Muscle layer of duodenum (tissue), 2 donors: ENCODE results near the gene DOCK2.
A peak's percentile ranks its signal among the peaks of the same experiment; 100 is the strongest.
"Not testable (repeated sequence)": the region's sequence is repeated elsewhere in the genome, so short reads cannot be mapped to it uniquely, and the experiment has no call there.

Experiments
- H3K27ac ChIP-seq: one replicate; pipeline ENCODE4 v1.7.0; 2013; ENCODE audit warnings: mild to moderate bottlenecking, low read length
- H3K27me3 ChIP-seq: one replicate; pipeline ENCODE4 v1.7.0; 2013; ENCODE audit warnings: low read depth, mild to moderate bottlenecking, control low read depth, low read length
- H3K36me3 ChIP-seq, 2 donors: one replicate each; pipeline ENCODE4 v1.7.0; 2013; ENCODE audit warnings: low read length in 2 of 2, control low read depth in 1 of 2, mild to moderate bottlenecking in 1 of 2; ENCODE audit not compliant: insufficient read depth in 2 of 2, control insufficient read depth in 1 of 2
- H3K4me1 ChIP-seq, 2 donors: one replicate each; pipeline ENCODE4 v1.7.0; 2013; ENCODE audit warnings: low read length in 2 of 2, mild to moderate bottlenecking in 2 of 2, control low read depth in 1 of 2, moderate library complexity in 1 of 2; ENCODE audit not compliant: insufficient read depth in 2 of 2, control insufficient read depth in 1 of 2
- H3K4me3 ChIP-seq, 2 donors: one replicate each; pipeline ENCODE4 v1.7.0; 2013; ENCODE audit warnings: low read length in 2 of 2, low read depth in 1 of 2, mild to moderate bottlenecking in 1 of 2
- H3K9me3 ChIP-seq, 2 donors: one replicate each; pipeline ENCODE4 v1.7.0; 2013; ENCODE audit warnings: low read length in 2 of 2, control low read depth in 1 of 2, mild to moderate bottlenecking in 1 of 2; ENCODE audit not compliant: control insufficient read depth in 1 of 2
- donor health status: healthy.

The DOCK2 gene

GRCh38 chr5:169797577-169797976 is 160.5 kb downstream of the DOCK2 start:
- H3K36me3 ChIP-seq = no peaks in the 10 kb centered on the region
- H3K9me3 ChIP-seq = no peaks in the 10 kb centered on the region
- no peaks in the 10 kb centered on the region for H3K4me1 ChIP-seq
- H3K27me3 ChIP-seq = no peaks in the 10 kb centered on the region
- H3K4me3 ChIP-seq = no peak overlapping the region
- H3K27ac ChIP-seq = no peak overlapping the region

GRCh38 chr5:169798438-169798837 is 161.4 kb downstream of the DOCK2 start:
- H3K9me3 ChIP-seq = no peaks in the 10 kb centered on the region
- H3K27me3 ChIP-seq = no peaks in the 10 kb centered on the region
- H3K36me3 ChIP-seq = no peaks in the 10 kb centered on the region
- no peak overlapping the region for H3K4me3 ChIP-seq
- H3K27ac ChIP-seq = no peak overlapping the region
- no peaks in the 10 kb centered on the region for H3K4me1 ChIP-seq

GRCh38 chr5:169798906-169799660 is 162.0 kb downstream of the DOCK2 start:
- H3K27me3 ChIP-seq = no peaks in the 10 kb centered on the region
- no peak overlapping the region for H3K27ac ChIP-seq
- no peaks in the 10 kb centered on the region for H3K36me3 ChIP-seq
- H3K4me3 ChIP-seq = no peak overlapping the region
- H3K9me3 ChIP-seq = no peaks in the 10 kb centered on the region
- no peaks in the 10 kb centered on the region for H3K4me1 ChIP-seq

- Histone ChIP-seq H3K9me3 (no peaks in the 10 kb centered on the region), H3K27ac (no peak overlapping the region), H3K27me3 (no peaks in the 10 kb centered on the region), H3K36me3 (no peaks in the 10 kb centered on the region), H3K4me1 (no peaks in the 10 kb centered on the region), H3K4me3 (no peak overlapping the region)
Measured at GRCh38 chr5:169801324-169801777, 164.3 kb downstream of the DOCK2 start.

GRCh38 chr5:169801781-169802180 is 164.7 kb downstream of the DOCK2 start:
- no peaks in the 10 kb centered on the region for H3K27me3 ChIP-seq
- no peaks in the 10 kb centered on the region for H3K9me3 ChIP-seq
- H3K27ac ChIP-seq = no peak overlapping the region
- no peaks in the 10 kb centered on the region for H3K36me3 ChIP-seq
- H3K4me1 ChIP-seq = no peaks in the 10 kb centered on the region
- H3K4me3 ChIP-seq = no peak overlapping the region

- Histone ChIP-seq H3K4me1 (no peaks in the 10 kb centered on the region), H3K27ac (peak overlapping the region; percentile 13), H3K36me3 (no peaks in the 10 kb centered on the region), H3K4me3 (no peak overlapping the region), H3K27me3 (no peaks in the 10 kb centered on the region), H3K9me3 (no peaks in the 10 kb centered on the region)
Measured at GRCh38 chr5:169803077-169803981, 166.3 kb downstream of the DOCK2 start.

- Histone ChIP-seq H3K27me3 (no peaks in the 10 kb centered on the region), H3K4me3 (no peak overlapping the region), H3K27ac (no peak overlapping the region), H3K9me3 (no peaks in the 10 kb centered on the region), H3K36me3 (no peaks in the 10 kb centered on the region), H3K4me1 (no peaks in the 10 kb centered on the region)
Measured at GRCh38 chr5:169804861-169805260, 167.8 kb downstream of the DOCK2 start.

GRCh38 chr5:169805527-169805934 is 168.5 kb downstream of the DOCK2 start:
- Histone ChIP-seq H3K4me3 (no peak overlapping the region), H3K4me1 (no peaks in the 10 kb centered on the region), H3K9me3 (no peaks in the 10 kb centered on the region), H3K36me3 (no peaks in the 10 kb centered on the region), H3K27ac (no peak overlapping the region), H3K27me3 (no peaks in the 10 kb centered on the region)

- no peaks in the 10 kb centered on the region for H3K27me3 ChIP-seq
- H3K4me3 ChIP-seq = no peak overlapping the region
- H3K27ac ChIP-seq = no peak overlapping the region
- no peaks in the 10 kb centered on the region for H3K36me3 ChIP-seq
- H3K4me1 ChIP-seq = no peaks in the 10 kb centered on the region
- no peaks in the 10 kb centered on the region for H3K9me3 ChIP-seq
Measured at GRCh38 chr5:169805937-169806700, 169.0 kb downstream of the DOCK2 start.

- Histone ChIP-seq H3K9me3 (no peaks in the 10 kb centered on the region), H3K27ac (no peak overlapping the region), H3K4me1 (no peaks in the 10 kb centered on the region), H3K27me3 (no peaks in the 10 kb centered on the region), H3K36me3 (no peaks in the 10 kb centered on the region), H3K4me3 (no peak overlapping the region)
Measured at GRCh38 chr5:169808118-169808581, 171.1 kb downstream of the DOCK2 start.

GRCh38 chr5:169808880-169809279 is 171.8 kb downstream of the DOCK2 start:
- H3K4me3 ChIP-seq, H3K9me3 ChIP-seq, H3K27me3 ChIP-seq, H3K36me3 ChIP-seq, H3K27ac ChIP-seq, H3K4me1 ChIP-seq: not testable (repeated sequence)
